GM12872 (cell line): ENCODE results near the gene STEAP2.

Source experiments
- CTCF ChIP-seq: IDR thresholded peaks from 3 replicates; pipeline ENCODE4 v1.5.1; 2011; ENCODE audit warnings: low read depth, mild to moderate bottlenecking, low read length, moderate library complexity; ENCODE audit not compliant: insufficient read depth

STEAP2 gene

GRCh38 chr7:90211391-90212148 lies at the start of gene STEAP2:
STEAP2 (plus strand) TSS chr7:90211740; CDS start chr7:90225083, 13,343 bp downstream.
- peak; percentile 68 for TF ChIP-seq CTCF

- TF ChIP-seq CTCF, result no peak
These were observed 48.0 kb upstream of the STEAP2 start for GRCh38 chr7:90163534-90163933.

- no peak for TF ChIP-seq CTCF
These were observed 45.8 kb upstream of the STEAP2 start for GRCh38 chr7:90165724-90166123.

GRCh38 chr7:90166153-90166552 lies 45.4 kb upstream of the STEAP2 start:
- no peak for TF ChIP-seq CTCF

GRCh38 chr7:90167361-90167760 lies 44.2 kb upstream of the STEAP2 start:
- TF ChIP-seq CTCF, result no peak

GRCh38 chr7:90169891-90170290 lies 41.6 kb upstream of the STEAP2 start:
- TF ChIP-seq CTCF, result no peak

- no peak for TF ChIP-seq CTCF
These were observed 39.4 kb upstream of the STEAP2 start for GRCh38 chr7:90172121-90172520.

- no peak for TF ChIP-seq CTCF
These were observed 38.9 kb upstream of the STEAP2 start for GRCh38 chr7:90172624-90173023.
